Cardiac fibroblast (primary cell): Measurements from ENCODE around the gene TTF1.

Experiments
- DNase-seq, 2 donors: peaks; one replicate each; pipeline versions ENCODE4 v3.0.0 to v3.0.0-alpha.2; 2010; ENCODE audit warnings: low read depth in 2 of 2
- H3K4me3 ChIP-seq, 2 donors: replicated peaks in 1 of 2; 1 replicate in 1 of 2; 2 replicates in 1 of 2; pipeline ENCODE4 v1.5.1; 2011; ENCODE audit warnings: low read depth in 2 of 2, low read length in 2 of 2, mild to moderate bottlenecking in 2 of 2, moderate library complexity in 1 of 2
- CTCF ChIP-seq: IDR thresholded peaks from one replicate; pipeline ENCODE4 v1.5.1; 2011; ENCODE audit warnings: low read depth, mild to moderate bottlenecking, low read length, inconsistent platforms

TTF1 gene

DNA sequence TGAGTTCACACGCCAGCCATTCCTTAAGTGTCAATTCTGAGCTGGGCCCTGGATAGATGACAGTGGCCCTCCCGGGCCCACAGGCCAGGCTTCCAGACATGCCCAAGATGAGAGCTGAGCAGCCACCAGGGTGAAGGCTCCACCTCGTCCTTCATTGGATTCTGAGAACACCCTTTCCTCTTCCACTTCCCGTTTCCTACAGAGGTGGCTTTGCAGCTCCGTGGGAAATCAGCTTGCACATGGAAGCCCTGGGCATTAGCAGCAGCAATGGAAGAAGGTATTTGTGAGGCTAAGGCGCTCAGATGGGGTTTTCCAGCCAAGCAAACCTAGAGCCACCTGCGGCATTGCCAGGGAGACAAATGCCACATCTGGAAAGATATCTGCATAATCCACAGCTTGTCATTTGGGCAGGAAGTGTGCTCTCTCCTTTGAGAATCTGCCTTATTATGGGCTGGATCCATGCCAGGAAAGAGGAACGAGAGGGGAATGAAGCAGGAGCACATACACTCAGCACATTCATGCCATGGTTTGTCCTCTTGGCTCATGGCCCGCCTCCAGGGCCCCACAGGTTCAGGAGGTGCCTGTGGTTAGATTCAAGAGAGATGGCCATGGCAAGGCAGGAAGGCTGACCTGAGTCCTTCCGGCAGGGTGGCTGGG lies 37.4 kb upstream of the TTF1 start:
- H3K4me3 ChIP-seq: no peak overlapping the region
- DNase-seq: no peak
- TF ChIP-seq CTCF: no peak

GRCh38 chr9:132441404-132441803 lies 34.8 kb upstream of the TTF1 start:
- no peak for DNase-seq
- no peak for TF ChIP-seq CTCF
- no peak overlapping the region for H3K4me3 ChIP-seq

DNA sequence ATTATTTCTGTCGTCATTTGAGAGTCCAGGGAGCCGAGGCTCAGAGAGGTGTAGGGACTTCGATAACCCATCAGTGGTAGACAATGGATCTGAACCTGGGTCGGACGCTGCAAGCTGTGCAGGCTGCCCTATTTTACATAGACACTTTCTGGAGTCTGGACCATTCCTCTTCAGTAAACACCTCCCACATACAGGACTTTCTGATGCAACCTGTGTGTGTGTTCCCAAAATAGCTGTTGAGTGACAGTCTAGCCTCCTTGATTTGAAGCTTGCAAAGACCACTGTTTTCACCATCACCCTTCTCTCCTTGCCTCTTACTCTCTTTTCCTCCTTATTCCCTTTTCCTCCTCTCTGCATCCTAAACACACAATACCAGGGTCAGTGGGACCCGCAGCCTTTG lies 34.1 kb upstream of the TTF1 start:
- no peak for DNase-seq
- no peak overlapping the region for H3K4me3 ChIP-seq
- TF ChIP-seq CTCF: no peak

- no peak overlapping the region for H3K4me3 ChIP-seq
- no peak for TF ChIP-seq CTCF
- no peak for DNase-seq
Observed at GRCh38 chr9:132439153-132439552, 32.5 kb upstream of the TTF1 start.

DNA sequence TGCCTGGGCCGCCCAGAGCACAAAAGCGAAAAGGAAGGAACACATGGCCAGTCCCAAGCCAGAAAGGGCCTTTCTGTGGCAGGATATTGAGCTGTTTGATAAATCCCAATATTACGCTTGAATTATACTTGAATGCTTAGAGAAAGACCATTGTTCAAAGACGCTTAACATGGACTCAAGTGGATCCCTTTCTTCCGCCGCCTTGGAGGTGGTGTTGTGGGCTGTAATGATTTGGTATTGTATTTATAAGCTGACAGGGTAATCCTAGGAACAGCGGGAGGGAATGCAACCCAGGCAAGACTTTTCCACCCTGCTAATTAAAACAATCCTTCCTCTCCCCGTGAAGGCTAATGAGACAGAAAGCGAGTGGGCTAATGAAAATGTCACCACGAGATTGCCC lies 28.2 kb upstream of the TTF1 start:
- no peak for TF ChIP-seq CTCF
- no peak for DNase-seq
- H3K4me3 ChIP-seq: no peak overlapping the region

DNA sequence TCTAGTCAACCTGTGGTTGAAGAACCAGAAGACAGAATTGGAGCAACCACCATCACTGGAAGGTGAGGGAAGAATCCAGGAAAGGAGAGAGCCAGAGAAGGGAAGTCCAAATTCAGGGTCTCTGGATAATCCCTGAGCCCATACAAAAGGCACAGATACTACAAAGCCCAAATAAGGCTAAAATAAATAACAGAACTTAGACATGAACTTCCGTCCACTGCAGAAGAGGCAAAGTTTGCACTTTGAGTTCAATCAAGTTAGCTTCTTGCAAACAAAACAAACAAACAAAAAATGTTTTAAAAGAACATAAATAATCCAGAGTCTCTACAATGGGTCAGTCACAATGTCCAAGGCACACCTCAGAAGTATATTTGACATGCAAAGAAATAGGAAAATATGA lies 24.4 kb upstream of the TTF1 start:
- DNase-seq: no peak
- no peak for TF ChIP-seq CTCF
- no peak overlapping the region for H3K4me3 ChIP-seq
